SKM-1 treated with dmso at 0.1 percent for 144 hours (cell line): ENCODE measurements around the gene HMCES.

Experiments
- DNase-seq: peaks from one replicate; lab custom pipeline; 2025; ENCODE audit not compliant: unreplicated experiment; lab: John Stamatoyannopoulos, UW

HMCES gene

DNA sequence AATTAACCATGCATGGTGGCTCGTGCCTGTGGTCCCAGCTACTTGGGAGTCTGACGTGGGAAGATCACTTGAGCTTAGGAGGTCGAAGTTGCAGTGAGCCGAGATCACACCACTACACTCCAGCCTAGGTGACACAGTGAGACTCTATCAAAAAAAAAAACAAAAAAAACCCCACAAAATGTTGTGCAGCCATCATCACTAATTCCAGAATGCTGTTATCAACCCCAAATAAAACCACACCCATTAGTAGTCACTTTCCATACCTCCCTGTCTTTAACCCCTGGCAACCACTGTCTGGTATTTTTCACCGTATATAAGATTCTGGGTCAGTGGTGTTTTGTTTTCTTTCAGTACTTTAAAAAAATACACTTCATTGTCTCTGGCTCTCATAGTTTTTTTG lies 16.6 kb downstream of the HMCES start:
- DNase-seq, result no peak

DNA sequence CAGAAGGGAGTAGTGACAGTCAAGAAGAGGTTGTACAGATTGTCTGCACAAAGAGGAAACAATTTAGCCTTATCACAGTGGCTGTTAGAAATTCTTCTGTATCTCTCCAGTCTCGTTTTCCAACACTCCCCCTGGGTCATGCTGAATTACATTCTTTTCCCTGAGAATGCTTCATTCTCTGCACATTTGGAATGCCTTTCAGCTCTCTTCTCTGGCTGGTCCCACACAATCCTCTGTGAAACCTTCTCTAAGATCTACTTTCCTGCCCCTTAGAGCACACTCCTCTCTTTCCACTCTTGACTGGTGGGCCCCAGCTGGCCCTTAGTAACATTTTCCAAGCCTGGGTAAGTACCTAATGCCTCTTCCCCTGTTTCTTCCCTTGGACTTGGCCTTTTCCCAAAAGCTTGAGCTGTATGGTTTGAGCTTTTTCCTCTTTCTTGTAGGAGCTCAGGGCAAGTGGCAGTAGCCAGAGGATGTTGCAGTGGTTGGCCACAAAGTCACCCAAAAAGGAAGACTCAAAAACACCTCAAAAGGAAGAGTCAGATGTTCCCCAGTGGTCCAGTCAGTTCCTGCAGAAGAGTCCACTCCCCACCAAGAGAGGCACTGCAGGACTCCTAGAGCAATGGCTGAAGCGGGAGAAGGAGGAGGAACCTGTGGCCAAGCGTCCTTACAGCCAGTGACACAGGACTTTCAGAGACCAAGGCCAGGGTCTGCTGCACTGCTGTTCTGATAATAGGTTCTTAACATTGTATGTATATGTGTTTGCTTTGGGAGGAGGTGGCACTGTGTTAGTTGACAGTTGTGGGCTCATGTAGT lies 25.7 kb downstream of the HMCES start:
- DNase-seq, result no peak

DNA sequence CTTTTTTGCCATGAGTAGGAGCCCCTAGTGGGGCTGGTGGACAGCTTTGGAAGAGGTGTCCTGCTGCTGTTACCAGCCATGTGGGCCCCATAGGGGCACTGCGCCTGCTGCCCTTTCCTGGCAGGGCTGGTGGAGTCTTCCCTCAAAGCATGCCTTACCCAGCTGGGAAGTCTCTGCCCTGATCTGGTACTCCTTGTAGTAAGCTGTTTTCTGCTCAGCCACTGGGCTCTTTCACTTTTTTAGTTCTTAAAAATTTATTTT lies 26.2 kb downstream of the HMCES start:
- no peak for DNase-seq

DNA sequence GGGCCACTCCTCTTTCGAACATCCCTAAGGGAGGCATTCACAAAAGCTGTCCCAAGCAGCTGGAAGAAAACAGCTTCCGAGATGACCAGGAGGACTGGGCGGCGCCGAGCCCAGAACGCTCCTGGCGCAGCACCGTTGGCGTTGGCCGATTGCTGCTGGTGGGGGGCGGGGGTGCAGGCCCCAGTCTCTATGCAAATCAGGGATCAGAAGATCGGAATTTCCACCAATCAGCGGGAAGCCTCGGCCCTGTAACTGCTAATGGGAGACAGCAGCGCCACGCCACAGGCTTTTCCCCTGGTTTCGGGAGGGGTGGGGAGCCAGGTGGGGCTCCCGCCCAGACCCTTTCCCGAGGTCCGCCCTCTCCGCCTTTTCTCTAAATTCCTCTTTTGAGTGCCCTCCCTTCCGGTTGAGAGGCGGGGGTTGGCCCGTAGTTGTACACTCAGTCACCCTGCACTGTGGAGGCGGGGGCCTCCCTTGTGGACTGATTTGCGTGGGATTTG lies 27.0 kb downstream of the HMCES start:
- DNase-seq, result no peak

DNA sequence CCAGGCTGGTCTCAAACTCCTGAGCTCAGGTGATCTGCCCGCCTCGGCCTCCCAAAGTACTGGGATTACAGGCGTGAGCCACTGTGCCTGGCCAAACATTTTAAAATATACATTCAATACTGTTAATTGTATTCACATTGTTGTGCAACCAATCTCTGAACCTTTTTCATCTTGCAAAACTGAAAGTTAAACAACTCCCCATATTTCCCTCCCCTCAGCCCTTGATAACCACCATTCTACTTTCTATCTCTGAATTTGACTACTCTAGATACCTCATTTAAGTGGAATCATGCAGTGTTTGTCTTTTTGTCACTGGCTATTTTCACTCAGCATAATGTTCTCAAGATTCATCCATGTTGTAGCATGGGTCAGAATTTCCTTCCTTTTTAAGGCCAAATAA lies 30.0 kb downstream of the HMCES start:
- DNase-seq, result no peak

DNA sequence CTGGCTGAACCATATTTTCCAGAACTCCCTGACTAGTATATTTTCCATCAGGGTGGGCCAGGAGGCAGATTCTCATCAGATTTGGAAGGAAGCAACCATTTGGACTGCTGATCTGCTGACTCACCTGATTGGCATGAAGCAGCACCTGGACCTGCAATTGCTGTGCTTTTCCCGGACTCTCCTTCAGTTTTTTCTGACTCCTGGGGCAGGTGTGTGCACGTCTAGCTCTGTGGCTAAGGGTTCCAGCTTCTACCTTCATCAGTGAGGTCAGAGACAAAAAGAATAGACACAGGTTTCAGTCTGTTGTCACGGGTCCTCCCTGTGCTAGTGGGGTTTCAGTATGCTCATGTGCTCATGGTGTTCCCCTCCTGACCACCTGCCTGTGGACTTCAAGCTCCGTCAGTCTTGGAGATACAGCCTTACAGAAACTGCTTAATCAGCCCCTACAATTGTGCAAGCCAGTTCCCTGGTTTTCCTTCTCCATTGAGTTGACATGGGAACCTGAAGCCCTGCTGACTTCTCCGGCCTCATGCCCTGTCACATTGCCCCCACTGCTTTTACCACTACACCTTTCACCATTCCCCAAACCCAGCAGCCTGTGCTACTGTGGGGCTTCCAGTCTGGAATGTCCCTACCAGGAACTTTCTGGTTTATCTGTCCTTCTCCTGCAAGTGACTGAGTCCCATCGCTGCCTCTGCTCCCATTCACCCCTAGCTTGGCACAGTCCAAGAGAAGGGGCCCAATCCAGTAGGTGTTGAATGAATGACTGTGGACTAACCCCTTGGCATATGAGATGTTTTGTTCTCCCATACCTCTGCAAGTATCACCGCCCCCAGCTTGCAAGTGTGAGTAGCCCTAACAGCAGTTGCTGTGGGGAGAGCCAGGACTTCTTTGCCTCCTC lies 31.7 kb downstream of the HMCES start:
- no peak for DNase-seq

DNA sequence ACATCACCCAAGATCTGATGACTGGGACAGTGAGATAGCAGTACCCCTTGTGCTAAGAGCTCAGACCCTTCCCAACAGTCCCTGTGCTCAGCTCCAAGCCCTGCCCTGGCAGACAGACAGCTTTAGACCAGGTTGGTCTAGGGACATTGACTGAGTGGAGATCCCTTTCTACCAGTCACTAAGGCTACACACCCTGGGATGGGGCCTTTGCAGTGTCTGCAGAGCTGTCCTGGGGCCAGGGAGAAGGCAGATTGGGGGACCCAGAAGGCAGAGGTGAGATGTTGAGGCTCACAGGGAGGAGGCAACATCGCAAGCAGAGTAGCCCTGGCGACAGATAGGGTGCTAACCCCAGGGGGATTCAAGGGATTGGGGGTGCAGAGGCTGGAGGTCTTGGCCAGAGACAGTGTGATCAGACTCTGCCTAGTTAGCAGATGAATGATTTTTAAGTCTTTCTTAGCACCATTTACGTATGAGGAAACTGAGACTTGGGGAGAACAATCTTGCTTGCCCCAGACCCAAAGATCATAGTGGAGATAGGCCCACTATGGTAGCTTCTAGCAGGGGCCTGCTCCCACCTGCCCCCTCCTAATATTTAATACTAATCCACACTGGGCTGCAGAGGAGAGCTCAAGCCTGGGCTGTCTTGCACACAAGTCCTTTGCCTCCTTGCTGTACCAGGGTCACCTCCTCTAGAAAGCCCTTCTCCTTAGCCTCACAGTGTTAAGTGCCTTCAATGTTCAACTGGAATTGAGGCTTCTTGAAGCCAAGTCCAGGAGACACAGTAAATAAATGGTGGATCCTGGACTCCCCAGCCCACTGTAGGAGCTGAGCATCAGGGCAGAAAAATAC lies 32.6 kb downstream of the HMCES start:
- DNase-seq, result no peak

DNA sequence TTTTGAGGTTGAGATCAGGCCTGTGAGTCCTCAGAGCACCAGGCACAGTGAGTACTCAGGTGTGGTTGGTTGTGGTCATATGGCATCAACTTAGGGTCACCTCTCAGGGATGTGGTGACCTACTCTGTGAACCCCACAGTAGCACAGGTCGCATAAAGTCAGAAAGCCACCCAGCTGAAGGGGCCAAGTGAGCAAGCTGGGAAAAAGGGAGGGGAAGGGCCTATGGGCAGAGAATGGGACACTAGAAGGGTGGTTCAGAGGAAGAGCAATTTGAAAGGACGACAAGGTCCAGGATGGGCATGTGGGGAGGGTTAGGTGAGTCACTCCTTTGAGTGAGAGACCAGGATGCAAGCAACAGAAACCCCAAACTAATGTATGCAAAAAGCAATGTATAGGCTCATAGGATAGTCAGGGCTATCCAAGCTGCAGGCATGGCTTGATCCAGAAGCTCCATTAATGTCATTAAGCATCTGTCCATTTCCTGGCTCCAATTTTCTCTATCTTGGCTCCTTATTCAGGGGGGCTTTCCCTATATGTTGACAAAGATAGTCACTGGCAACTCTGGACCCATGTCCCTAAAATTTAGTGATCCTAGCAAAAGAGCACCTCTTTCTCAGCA lies 33.5 kb downstream of the HMCES start:
- no peak for DNase-seq

DNA sequence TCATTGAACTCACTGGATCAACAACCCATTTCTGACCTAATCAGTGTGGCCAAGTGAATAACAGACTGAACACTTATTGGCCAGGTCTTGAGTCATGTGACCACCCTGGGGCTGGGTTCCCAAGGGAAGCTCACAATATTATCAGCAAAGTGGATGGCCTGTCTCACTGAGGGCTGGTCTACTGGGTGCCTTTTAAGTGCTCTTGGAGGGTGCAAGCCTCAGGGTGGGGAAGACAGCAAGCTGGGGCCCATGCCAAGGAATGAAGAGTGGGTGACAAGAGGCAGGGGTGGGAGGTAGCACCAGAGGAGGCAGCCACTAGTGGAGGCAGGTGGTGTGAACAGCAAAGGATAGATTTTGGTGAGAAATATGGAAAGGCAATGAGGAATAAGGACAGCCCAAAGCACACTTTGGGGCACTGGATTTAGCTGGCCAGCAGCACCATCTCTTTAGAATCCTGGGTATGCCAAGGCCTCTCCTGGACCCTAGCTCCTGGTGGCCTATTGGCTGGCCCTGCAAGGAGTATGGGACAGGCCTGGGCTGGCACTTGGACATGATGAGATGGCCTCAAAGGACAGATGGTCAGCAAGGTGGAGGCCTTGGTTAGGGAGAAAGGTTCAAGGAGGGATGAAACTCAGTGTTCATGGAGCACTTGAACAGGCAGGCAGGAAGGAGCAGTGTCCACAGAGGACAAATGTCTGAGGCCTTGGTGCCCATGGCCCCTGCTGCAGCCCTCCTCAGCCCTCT lies 34.2 kb downstream of the HMCES start:
- no peak for DNase-seq

DNA sequence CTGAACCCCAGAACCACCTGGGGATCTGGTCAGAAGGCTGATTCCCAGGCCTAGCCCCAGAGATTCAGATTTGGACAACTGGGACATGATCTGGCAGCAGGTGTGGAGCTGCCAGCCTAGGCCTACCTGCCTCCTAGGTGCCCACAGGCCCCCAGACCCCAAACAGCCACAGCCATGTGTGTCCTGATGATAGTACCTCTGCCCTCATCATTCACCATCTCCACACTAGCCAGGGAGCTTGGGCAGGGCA lies 34.7 kb downstream of the HMCES start:
- DNase-seq, result no peak

DNA sequence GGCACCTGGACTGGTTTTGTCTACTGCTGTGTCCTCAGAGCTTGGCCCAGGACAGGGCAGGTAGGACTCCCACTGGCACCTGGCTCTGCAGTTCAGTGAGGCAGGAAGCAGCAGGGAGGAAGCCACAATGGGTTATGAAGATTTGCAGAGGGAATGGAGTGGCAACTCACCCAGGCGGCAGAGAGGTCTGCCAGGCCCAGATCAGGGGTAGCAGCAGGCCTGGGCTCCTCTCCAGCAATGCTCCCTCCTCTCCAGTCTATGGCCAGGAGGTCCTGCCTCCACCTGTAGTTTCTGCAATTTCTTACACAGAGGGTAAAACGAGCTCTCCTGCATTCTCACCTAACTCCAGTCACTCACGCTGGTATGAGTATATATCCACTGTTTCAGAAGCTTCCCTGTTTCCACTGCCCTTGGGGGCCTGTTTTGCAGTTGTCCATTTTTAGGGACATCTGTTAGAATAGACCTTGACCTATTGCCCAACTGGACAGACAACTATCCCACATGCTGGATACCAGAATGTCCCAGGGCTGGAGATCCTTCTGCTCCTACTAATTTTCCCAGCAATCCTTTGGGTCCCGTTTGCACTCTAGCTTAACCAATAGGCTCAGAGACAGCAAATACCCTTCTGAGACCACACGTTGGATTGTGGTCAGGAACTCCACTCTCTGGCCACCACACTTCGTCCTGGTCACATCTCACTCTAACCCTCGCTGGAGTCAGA lies 35.2 kb downstream of the HMCES start:
- DNase-seq, result no peak

DNA sequence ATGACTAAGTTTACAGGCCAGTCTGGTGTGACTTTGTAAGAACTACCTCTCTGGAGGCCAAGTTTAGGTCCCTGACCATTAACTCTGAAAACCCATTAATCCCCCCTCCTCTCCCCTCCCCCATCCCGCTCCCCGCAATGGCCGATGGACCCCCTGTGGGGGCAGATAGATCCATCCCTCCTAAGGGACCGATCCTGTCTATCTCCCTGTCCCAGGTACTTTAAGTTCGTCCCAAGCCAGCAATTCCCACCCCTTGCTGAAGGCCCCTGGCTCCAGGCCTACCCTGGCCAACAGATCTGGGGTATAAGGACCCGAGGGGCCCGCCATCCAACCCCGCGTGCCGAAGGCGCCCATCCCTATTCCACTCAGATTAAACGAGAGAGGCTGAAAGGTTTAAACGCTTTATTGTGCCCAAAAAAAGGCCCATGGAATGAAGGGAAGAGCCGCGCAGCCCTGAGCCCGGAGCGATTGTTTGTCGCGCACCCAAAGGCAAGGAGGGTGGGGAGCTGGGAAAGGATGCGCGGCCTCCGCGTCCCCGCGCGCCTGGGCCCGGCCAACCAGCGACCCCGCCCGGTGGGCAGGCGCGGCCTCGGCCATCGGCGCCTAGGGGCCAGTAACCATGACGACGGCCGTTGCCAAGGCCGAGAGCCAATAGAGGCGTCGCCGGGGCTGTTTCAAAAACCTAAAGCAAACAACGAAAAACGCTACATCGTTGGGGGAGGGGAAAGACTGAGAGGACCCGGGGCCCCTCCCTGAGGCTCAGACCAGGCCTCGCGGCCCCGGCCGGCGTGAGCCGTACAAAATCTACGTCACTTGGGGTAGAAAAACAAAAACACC lies 35.9 kb downstream of the HMCES start:
- peak; percentile 40 for DNase-seq

DNA sequence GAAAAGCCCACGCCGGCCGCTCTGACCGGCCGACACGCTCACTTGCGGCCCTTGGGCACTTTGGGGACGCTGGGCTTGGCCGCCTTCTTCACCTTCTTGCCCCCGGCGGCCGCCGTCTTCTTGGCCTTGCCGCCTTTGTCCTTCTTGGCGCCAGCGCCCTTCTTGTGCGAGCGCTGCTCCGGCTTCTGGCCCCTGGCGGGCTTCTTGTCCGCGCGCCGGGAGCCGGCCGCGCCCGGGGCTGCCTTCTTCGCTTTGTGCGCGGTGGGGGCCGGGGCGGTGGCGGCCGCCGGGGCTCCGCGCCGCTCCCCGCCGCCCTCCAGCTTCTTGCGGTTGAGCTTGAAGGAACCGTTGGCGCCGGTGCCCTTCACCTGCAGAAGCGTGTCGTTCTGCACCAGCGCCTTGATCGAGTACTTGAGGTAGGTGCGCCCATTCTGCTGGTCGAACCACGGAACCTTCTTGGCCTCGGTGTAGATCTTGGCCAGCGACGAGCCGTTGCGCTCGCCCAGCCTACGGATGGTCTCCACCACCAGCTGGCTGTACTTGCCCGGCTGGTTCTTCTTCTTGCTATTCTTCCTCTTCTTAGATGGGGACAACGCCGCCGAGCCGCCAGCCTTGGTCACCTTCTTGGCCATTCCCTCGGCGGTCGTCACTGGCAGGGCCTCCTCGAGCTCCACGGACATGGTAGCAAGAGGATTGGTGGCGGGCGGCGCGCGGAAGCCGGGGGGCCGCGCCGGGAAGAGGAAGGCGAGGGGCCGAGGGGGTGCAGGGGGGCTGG lies 36.7 kb downstream of the HMCES start:
- DNase-seq, result peak; percentile 18

DNA sequence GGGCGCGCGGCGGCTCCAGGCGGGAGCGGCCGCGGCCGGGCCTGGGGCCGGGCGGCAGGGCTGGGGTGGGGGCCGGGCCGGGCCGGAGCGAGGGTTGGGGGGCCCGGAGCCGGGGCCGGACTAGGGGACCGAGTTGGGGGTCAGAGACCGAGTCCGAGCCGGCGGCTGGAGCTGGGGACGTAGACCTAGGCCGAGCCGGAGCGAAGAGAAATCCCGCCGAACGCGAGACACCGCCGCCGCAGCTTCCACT lies 37.3 kb downstream of the HMCES start:
- DNase-seq, result no peak

DNA sequence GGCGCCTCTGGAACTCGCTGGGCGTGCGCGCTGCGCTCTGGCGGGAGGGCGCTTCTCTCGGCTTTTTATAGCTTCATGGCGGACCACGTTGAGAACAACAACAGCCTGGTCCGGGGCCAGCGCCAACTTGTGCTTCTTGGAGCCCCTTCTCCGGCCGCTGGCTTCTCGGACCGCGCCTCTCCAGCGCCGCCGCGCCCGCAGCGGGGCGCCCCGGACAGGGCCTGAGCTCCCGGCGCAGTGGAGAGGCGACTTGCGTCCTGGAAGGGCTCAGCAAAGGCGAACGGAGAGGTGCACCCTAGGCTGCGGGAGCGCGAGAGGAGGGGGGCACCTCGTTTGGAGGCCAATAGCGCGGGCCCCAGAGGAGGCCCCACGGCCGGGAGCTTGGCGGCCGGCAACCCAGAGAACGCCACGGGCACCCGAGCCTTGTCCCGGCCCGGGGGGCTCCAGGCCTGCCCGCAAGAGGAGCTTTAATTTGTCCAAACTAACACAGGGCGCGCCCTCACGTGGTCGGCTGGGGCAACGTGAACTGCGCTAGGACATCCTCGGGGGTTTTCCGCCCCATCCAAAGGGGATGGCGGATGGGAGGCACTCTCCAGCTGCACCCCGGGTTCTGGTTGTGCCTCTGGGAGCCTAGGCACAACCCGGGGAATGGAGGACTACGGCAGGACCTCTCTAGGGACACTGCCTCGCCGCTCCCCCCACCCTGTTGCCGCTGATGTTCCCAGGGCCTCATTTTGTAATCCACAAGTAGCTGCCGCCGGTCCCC lies 37.8 kb downstream of the HMCES start:
- DNase-seq, result peak; percentile 72

DNA sequence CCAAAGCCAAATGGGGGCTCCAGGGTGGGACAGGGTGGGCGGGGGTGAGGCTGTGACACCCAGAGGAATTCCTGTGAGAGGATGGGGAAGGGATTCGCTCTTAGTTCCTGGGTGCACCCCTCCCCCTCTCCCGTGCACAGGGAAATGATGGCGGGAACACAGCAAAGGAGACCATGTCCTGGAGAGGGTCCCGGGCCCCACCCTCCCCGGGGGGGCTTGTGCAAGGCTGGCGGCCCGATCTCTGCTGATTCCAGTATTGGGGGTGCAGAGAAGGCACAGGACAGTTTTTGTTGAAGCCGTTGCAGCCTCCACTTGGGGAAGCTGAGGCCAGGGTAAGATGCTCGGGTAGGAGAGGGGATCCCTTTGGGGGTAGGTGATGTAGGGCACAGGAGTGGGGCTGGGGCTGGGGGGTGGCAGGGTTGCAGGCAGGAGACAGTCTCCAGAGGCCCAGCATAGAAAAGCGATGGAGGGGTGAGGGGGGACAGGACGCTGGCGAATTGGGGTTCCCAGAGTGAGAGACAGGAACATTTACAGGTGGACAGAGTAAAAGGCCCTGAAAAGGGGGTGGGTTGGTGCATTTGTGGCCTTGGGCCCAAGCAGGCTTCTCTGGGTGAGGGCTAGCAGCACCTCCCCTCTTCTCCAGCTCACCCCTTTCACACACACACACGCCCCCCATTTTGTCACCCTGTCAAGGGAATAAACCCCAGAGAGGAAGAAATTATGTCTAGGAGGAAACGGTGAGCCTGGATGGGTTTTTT lies 38.5 kb downstream of the HMCES start:
- DNase-seq, result no peak

DNA sequence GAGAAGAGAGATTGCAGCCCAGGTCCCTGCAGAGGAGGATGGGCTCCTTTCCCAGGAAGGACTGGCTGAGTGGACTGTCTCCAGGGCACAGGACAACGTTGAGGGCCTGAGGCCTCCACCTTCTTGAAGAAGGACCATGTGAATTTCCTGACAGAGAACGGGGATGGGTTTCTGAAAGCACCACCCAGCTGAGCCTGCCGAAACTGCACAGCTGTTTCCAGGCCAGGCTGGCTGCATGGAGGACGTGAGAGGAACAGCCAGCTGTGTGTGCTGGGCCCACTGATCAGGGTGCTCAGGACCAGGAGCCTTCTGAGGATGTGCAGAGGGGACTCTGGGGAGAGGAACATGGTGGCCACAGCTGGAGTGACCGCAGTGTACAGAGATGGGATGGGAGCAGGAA lies 39.2 kb downstream of the HMCES start:
- DNase-seq, result no peak
